G401 (cell line): Measurements from ENCODE around the gene TAF5L. TPM values are rescaled to one million over a fixed set of nuclear protein-coding genes. Genes with fewer than 3 reads are reported as not detected.
A peak's percentile ranks its signal among the peaks of the same experiment; 100 is the strongest.

ENCODE experiments used
- DNase-seq: peaks from one replicate; pipeline ENCODE4 v3.0.0-alpha.2; 2015; ENCODE audit warnings: low spot score
- in situ Hi-C: cut with HindIII; loops from 2 replicates; pipeline ENCODE4 v1.10.0; 2016; ENCODE audit warnings: low sequenced_read_pairs, mixed read lengths
- total RNA-seq: library from RNA; depleted of rRNA; stranded (reverse); fragments of >200 nt; shearing (Covaris generic); gene quantifications from 2 replicates; pipeline ENCODE4 v1.2.3, GENCODE V29; 2014; rRNA removed

Gene TAF5L
- total RNA-seq, result 15.3 and 23.0 TPM in 2 replicates

DNA sequence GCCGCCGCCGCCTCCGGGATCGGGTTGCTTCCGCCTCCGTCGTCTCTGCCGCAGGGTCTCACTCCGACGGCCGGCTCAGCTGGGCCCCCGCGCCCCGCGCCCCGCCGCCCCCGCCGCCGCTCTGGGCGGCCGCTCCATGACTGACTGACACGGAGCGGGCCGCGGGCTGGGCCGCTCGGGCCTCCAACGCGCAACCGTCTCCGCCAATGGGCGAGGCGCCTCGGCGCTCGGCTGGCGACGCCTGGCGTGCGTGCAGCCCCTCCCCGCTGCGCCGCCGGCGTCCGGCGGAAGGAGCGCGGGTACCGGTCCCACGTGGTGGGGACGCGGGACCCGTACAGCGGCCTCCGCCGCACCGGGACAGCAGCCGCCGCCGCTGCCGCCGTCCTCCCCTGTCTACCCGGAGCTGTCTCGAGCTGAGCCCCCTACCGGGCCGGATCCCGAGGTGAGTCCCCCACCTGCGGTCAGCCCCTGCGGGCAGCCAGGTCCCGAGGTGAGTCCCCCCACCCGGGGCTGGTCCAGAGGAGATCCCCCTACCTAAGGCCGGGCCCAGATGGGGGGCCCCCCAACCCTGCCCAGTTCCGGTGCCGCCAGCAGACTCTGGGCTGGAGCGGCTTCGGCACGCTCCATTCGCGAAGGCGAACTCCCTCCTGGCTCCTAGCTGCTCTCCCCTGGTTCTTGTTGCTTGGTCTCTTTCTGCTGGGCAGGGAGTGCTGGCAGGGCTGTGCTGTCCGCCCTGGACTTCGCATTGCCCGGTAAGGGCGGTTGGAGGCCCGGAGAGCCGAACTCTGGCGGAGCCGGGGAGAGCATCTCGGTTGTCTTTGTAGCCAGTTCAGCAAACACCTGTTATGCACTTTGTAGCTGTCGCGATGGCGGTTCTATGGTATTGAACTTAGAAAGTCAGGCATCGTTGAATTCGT is at the start of gene TAF5L, which contains the start of gene URB2:
TAF5L (minus strand) TSS at position 208 of the 917 bp plus-strand sequence. CDS start 11,640 bp downstream, outside the sequence.
URB2 (plus strand) TSS at position 333 of the 917 bp plus-strand sequence. CDS start 1,387 bp downstream, outside the sequence.
- peak; percentile 87 for DNase-seq
- in situ Hi-C loops, result no loop called here

- in situ Hi-C loops, result no loop called here
- no peak for DNase-seq
Measured at GRCh38 chr1:229675396-229675795, 49.5 kb upstream of the TAF5L start.

DNA sequence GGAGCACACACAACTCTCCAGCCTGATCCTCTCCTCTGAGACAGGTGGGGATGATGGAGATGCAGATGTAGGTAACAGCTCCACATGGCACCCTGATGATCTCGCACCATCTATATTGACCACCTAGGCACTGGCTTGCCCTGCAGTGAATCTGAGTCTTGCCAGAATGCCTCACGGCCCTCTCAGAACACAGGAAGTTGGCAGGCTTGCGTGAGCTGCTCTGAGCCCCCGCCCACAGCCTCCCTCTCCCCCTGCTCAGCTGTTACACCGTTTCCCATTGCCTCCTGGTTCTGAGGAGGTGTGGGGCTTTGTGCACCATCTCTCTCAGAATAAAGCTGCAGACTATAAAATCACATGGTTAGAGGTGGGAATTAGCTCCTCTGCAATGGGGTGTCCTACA is 48.1 kb upstream of the TAF5L start:
- no peak for DNase-seq
- in situ Hi-C loops, result no loop called here

DNA sequence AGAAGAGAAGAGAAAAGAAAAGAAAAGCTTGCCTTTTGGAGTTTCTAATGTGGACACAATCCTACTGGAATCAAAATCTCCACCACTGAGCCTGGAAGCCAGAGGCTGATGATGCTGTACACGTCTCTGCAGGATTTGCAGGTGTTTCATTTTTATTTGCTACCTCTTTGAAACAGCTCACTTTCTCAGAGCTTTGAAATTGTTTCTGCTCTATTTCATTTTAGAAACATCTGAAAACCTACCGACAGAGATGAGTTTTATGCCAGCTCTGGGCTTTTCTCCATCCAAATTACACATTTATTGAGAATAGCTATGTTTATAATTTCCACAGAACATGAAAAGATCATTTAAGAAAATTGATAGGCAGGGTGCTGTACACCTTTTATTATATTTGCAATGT is 46.3 kb upstream of the TAF5L start:
- in situ Hi-C loops, result no loop called here
- DNase-seq, result no peak

- in situ Hi-C loops, result no loop called here
Measured at GRCh38 chr1:229671310-229671709, 45.4 kb upstream of the TAF5L start.

DNA sequence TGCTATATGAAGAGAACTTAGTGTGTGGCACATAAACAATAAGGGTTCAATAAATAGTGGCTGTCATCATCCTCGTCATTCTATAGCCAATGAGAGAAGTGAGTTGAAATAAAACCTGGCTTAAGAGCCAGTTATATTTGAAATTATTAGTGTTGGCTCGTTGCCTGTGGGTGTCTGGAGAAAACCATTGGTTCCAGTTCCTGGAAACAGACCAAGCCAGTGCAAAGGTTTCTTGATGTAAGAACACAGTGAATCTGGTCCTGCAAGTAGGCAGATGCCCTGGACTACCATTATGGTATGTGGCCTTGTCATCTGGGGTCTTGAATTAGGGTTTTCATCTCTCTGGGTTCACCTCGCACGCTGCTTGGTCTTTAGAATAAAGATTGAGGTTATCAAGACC is 43.4 kb upstream of the TAF5L start:
- in situ Hi-C loops, result no loop called here
- no peak for DNase-seq

More at GRCh38 chr1:229671310-229671709, 45.4 kb upstream of the TAF5L start:
- DNase-seq, result no peak

DNA sequence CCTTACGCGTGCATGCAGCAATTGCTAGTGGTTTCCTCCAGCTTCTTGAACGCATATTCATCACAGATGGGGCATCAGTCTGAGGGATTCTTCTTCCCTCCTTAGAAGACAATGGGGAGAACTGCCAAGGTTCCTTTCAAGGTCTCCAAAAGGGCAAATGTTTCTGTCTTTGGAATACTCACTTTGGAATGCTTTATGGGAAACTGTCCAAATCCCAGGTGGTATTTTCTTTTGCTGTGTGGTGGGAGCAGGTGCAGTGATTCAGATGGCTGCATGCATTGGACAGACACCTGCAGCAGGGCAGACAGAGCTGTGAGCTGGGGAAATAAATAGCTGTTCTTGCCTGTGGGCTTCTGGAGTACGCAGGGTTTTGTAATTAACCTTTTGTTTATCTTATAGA is 40.7 kb upstream of the TAF5L start:
- in situ Hi-C loops, result no loop called here

DNA sequence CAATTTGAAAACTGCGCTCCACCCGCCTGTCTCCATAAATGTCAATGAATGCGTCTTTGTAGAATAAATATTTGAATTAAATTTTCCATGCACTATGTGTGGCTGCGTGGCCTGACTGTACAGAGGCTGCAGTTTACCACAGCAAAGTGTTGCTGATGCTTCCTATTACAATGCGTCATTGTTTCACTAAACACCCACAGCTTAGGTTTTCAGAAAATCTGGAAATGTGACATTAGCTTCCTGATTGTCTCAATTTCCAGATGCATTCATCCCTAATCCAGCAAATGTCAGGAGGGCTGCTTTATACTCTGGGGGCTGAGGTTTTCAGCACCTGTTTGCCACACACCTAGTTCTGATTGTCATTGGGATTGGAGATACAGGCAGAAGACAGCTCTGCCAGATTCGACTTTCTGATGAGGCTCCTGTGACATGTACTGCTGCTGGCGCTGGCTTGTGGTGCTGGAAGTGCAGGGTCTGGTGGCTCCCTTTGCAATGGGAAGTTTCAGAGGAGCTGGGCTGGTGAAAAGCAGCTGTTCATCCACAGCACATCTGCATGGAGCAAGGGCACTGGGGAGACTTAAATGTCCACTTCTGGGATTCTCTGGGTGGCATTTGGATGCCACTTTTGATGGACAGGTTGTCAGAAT is 40.1 kb upstream of the TAF5L start:
- in situ Hi-C loops, result no loop called here
- DNase-seq, result no peak

More for the DNA sequence above, 40.7 kb upstream of the TAF5L start:
- no peak for DNase-seq

GRCh38 chr1:229664133-229664689 is 38.3 kb upstream of the TAF5L start:
- in situ Hi-C loops, result no loop called here
- DNase-seq, result no peak

- DNase-seq, result no peak
- in situ Hi-C loops, result no loop called here
Measured at GRCh38 chr1:229661897-229662296, 36.0 kb upstream of the TAF5L start.

GRCh38 chr1:229661022-229661877 is 35.3 kb upstream of the TAF5L start:
- DNase-seq, result peak; percentile 87
- in situ Hi-C loops, result no loop called here

- in situ Hi-C loops, result no loop called here
- no peak for DNase-seq
Measured at GRCh38 chr1:229657993-229658755, 32.3 kb upstream of the TAF5L start.

- DNase-seq, result no peak
- in situ Hi-C loops, result no loop called here
Measured at GRCh38 chr1:229655781-229656180, 29.9 kb upstream of the TAF5L start.

- in situ Hi-C loops, result no loop called here
- DNase-seq, result no peak
Measured at GRCh38 chr1:229653420-229653819, 27.5 kb upstream of the TAF5L start.

GRCh38 chr1:229651546-229651945 is 25.6 kb upstream of the TAF5L start:
- in situ Hi-C loops, result no loop called here

GRCh38 chr1:229650045-229650444 is 24.1 kb upstream of the TAF5L start:
- in situ Hi-C loops, result no loop called here
- DNase-seq, result no peak

More at GRCh38 chr1:229651546-229651945, 25.6 kb upstream of the TAF5L start:
- DNase-seq, result no peak

DNA sequence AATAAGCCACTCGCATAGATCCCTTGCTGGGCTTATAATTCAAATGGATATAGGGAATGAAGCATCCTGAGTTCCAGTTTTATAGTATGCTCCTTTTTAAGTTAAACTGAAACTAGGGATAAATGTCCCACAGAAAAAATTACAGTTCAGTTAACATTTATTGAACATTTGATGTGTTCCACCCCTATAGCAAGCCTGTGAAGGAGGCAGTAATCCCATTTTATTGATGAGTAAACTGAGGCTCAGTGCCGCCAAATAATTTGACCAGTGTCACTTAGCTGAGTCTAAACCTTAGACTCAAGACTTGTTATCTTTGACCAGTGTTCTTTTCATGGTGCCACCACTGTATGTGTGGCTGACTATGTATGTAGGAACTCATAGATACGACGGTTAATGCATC is 22.5 kb upstream of the TAF5L start:
- in situ Hi-C loops, result no loop called here

DNA sequence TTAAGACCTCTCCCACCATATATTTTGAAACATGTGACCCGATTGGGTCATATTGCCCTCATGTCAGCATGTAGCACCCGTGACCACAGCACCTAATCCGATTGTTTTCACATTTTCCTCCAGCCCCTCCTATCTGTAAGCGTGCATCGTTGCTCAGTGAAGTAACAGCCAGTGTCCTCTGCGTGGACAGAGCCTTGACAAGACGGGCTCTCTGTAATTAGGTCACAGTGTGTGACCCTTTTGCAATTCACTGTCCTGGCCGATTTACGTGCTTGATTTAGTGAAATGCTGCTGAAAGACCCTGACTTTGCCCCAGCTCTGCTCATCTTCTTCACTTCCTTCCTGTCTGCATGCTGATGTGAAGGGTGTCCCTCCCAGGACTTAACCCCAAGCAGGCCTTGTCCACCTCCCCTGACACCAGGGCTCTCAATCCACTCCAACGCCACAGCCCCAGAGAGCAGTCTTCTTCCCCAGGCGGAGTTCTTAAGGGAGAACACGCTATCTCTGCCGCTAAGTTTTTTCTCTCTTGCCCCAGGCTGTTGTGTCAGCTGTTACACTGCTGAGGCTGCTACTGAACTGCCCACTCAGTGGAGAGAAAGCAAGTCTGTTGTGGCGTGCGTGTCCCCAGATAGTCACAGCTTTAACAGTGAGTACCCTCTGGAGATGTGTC is 19.5 kb upstream of the TAF5L start:
- in situ Hi-C loops, result no loop called here
- no peak for DNase-seq

More for the DNA sequence above, 22.5 kb upstream of the TAF5L start:
- DNase-seq, result no peak
